OCI-M2 (cell line): Measurements from ENCODE around the gene PGF.

Experiments
- DNase-seq: peaks from one replicate; lab custom pipeline; 2025; ENCODE audit not compliant: unreplicated experiment; lab: John Stamatoyannopoulos, UW

PGF gene

DNA sequence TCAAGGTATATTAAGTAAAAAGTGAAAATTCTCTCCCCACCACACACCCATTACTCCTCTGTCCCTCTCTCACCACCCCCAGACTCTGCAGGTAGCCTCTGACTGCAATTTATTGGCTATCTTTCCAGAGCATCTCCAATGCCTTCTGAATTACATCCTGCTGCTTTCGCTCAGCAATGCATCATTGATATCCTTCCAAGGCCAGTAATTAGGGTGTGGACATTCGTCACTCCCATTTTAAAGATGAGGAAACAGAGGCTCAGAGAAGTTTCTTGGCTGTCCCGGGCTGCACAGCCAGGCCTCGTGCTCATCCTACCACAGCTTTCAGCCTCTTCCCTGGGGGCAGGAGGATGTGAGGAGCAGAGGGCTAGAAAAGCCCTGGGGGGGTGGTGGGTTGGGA lies 23.6 kb upstream of the PGF start:
- no peak for DNase-seq

GRCh38 chr14:74978416-74978947 lies 23.1 kb upstream of the PGF start:
- DNase-seq, result no peak

DNA sequence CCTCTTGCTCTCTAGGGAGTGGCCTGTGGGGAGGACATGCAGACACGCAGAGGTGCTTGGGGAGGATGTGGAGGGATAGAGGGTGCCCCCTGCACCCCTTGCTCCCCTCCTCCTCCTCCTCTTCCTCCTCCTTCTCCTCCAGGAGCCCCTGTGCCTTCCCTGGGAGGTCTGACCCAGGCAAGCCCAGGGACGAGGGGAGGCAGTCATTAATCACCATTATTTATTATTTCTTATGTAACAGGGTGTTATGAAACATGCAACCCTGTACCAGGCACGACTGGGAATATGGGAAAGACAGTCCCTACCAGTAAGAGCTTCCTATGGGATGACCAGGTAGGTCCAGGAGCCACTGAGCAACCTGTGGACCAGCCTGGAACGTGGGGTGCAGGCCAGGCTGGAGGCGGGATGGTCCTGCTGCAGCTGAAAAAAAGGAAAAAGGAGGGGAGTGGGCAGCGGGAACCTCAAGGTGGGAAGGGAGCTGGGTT lies 22.5 kb upstream of the PGF start:
- DNase-seq, result no peak

DNA sequence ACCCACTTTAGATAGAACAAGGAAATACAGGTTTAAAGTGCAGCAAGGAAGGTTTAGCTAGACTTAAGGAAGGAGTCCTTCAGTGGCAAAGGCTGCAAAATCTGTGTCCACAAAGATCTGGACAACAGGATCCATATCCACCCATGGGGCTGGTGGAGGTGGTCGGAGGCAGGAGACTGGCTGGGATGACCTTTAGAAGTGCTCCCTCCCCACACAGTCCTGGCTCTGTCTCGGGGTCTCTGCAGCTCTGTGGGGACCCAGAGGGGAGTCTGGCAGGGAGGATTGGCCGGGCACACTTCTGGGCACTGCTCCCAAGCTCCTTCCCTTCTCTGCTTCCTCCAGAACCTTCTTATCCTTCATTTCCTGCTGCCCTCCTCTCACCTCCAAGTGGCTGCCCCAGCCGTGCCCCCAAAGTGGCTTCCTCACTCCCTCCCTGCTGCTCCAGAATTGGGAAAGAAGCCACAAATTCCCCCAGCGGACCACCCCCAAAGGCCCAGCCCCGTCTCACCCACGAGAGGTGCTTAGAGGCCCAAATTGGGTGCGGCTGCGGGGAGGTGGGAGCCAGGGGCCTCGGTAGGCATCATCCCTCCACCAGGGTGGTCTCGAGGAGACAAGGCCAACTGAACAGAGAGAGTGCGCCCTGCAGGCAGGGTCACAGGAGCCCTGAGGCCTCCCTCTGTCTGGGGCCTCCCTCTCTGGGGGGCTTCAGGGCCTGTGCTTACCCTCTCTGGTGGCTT lies 21.9 kb upstream of the PGF start:
- DNase-seq, result no peak

GRCh38 chr14:74976264-74977113 lies 21.1 kb upstream of the PGF start:
- DNase-seq, result no peak

DNA sequence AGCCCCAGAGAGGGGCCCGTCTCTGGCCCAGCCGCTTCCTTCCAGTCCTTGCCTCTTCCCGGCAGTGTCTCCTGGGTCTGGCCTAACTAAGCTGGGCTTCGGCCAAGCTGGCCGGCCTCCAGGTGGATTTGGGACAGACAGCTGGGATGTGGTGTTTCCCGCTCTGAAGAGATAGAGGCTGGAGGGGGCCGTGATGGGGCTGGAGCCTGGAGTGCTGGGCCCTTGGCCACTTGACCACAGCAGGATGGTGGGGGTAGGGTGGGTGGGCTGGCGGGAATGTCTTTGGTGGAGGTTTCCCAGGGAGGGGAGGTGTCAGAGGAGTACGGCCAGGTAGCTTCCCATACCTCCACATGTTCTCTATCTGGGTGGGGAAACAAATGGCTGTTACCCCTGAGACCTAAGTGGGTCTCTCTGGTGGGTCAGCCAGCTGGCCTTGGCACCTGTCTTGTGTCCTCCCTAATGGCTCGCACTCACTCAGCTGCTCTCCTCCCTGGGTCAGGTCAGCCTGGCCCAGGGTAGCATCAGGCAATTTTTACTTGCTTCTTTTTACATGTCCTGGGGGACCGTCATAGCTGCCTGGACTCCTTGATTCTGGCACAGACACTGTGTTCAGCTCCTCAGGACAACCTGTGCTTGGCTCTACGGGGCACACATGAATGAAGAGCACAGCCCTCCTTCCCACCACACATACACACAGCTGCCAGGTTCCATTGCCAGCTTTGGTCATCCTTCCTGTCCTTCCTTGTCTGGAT lies 19.8 kb upstream of the PGF start:
- no peak for DNase-seq

GRCh38 chr14:74974364-74975058 lies 19.1 kb upstream of the PGF start:
- DNase-seq, result no peak

- DNase-seq, result no peak
These were observed 18.5 kb upstream of the PGF start for GRCh38 chr14:74973905-74974363.

GRCh38 chr14:74973003-74973653 lies 17.7 kb upstream of the PGF start:
- DNase-seq, result no peak

DNA sequence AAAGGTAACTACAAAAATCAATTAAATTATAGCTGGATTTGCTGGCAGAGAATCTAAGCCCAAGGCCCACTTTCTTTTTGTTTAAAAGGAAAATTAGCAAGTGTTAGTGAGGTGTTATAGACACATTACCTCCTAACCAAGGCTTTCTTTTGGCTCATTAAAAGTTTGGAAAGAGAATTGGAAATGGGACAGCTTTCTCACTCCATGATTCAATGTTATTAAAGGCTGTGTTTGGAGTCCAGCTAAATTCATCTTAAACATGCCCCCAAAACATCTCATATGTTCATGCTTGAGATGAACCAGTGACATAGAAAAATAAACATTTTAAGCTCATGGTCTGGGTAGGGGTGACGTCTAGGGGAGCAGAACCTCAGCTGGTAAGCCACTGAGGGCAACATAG lies 13.4 kb upstream of the PGF start:
- no peak for DNase-seq

- DNase-seq, result no peak
These were observed 10.2 kb upstream of the PGF start for GRCh38 chr14:74965486-74966153.

DNA sequence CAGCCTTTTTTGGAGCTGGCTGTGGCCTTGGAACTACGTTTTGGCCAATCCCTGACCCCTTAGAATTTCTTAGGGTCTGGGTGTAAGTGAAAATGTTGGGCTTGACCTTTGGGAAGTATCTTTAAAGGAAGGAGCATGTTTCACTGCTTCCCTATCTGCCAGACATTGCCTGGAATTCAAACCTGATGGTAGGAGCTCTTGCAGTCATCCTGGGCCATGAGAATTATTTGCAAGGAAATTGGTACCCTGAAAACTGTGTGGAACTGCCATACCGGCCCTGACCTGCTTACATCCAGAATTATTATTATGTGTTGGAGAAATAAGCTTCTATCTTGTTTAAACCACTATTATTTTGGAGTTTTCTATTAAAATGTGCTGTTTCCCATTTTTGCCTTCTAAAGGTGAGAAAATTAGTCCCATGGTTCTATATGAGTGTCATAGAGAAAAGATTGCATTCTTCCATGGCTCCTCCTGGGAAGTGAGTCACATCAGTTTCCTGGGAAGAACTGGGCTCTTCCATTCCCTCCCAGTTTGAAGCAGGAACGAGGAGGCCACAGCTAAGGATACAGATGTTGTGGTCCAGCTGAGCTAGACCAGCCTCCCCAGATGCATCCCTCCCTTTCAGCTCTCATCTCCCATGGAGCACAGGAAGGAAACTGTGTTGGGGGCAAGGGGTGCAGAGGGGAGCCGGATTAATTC lies 9.5 kb upstream of the PGF start:
- DNase-seq, result no peak

- no peak for DNase-seq
These were observed 8.4 kb upstream of the PGF start for GRCh38 chr14:74963705-74964271.

DNA sequence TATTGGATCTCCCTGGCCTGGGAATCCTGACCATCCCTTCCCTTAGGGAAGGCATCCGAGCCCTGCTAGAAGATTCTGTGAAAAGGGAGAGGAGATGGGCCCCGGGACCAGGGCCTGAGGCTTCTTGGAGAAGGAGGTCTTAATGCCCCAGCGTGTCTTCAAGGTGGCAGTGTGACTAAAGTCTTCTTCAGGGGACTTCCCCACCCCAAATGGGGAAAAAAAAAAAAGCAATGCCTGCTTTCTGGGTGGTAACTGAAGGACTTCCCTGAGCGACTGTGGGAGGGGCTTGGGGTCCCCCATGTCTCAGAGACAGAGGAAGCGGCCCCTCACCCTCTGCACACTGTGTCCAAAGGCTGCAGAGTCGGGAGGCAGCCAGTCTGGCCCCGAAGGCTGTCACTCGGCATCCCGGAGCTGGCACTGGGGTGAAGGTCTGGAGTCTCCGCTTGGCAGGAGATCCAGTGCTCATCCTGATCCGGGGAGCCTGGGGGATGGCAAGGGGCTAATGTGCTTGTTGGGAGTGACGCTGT lies 7.8 kb upstream of the PGF start:
- no peak for DNase-seq

- DNase-seq, result no peak
These were observed 7.1 kb upstream of the PGF start for GRCh38 chr14:74962493-74962892.

- DNase-seq, result no peak
These were observed 6.6 kb upstream of the PGF start for GRCh38 chr14:74962046-74962445.

DNA sequence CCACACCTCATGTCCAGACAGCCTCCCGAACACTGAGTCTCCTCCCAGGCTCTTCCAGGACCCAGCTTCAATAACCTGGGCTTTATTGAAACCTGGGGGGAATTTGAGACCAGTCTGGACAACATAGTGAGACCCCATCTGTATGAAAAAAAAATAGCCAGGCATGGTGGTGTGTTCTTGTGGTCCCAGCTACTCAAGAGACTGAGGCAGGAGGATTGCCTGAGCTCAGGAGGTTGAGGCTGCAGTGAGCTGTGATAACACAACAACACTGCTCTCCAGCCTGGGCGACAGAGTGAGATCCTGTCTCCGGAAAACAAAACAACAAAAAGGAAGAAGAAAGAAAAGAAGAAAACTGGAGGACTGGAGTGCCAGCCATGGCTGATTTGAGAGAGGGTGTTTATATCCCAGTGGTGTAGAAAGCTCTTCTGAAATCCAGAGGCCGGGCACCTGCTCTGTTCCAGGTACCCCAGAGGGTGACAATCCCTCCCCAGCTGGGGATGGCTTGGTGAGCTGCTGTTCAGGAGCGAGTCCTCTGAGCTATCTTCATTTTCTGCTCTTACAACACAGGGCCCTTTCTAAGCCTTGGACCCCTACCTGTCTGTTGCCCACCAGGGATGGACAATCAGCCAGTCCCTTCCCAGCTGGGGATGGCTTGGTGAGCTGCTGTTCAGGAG lies 6.0 kb upstream of the PGF start:
- no peak for DNase-seq

GRCh38 chr14:74960736-74961135 lies 5.3 kb upstream of the PGF start:
- DNase-seq, result no peak
